Activated naive CD8-positive, alpha-beta T cell (primary cell): Measurements from ENCODE around the gene ITPRIPL2.

Source experiments
- H3K27ac Mint-ChIP-seq: one replicate; pipeline ENCODE4 v1.8.0; 2021; ENCODE audit warnings: mixed read lengths
- H3K27me3 Mint-ChIP-seq: one replicate; pipeline ENCODE4 v1.8.0; 2021; ENCODE audit warnings: mixed read lengths
- H3K36me3 Mint-ChIP-seq: one replicate; pipeline ENCODE4 v1.8.0; 2021; ENCODE audit warnings: mixed read lengths
- H3K4me1 Mint-ChIP-seq: one replicate; pipeline ENCODE4 v1.8.0; 2021; ENCODE audit warnings: low read depth, mixed read lengths
- H3K4me3 Mint-ChIP-seq: one replicate; pipeline ENCODE4 v1.8.0; 2021; ENCODE audit warnings: mild to moderate bottlenecking, mixed read lengths
- H3K9me3 Mint-ChIP-seq: one replicate; pipeline ENCODE4 v1.8.0; 2021; ENCODE audit warnings: low read depth, mixed read lengths

ITPRIPL2 gene

GRCh38 chr16:19105891-19106624, 7.7 kb upstream of the ITPRIPL2 start:
- Mint-ChIP-seq H3K36me3 (no peaks in the 10 kb centered on the region), H3K4me1 (no peaks in the 10 kb centered on the region), H3K9me3 (peaks cover 3% of the 10 kb centered on the region), H3K27ac (no peak overlapping the region), H3K27me3 (peaks cover 8% of the 10 kb centered on the region), H3K4me3 (no peak overlapping the region)

DNA sequence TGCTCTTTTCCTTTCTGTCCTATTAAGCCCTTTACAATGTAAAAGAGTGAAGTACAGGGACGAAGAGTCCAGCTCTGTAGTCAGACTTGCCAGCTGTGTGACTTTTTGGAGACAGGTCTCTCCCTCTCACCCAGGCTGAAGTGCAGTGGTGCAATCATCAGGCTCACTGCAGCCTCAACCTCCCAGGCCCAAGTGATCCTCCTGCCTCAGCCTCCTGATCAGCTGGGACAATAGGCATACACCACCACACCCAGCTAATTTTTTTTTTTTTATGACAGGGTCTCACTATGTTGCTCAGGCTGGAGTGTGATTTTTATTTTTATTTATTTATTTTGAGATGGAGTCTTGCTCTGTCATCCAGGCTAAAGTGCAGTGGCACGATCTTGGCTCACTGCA, 7.1 kb upstream of the ITPRIPL2 start:
- no peaks in the 10 kb centered on the region for H3K9me3 Mint-ChIP-seq
- H3K27me3 Mint-ChIP-seq: peaks cover 8% of the 10 kb centered on the region
- no peak overlapping the region for H3K27ac Mint-ChIP-seq
- H3K4me3 Mint-ChIP-seq: no peak overlapping the region
- no peaks in the 10 kb centered on the region for H3K36me3 Mint-ChIP-seq
- no peaks in the 10 kb centered on the region for H3K4me1 Mint-ChIP-seq

- Mint-ChIP-seq H3K27ac (no peak overlapping the region), H3K36me3 (no peaks in the 10 kb centered on the region), H3K4me3 (no peak overlapping the region), H3K4me1 (peaks cover 5% of the 10 kb centered on the region), H3K27me3 (peaks cover 20% of the 10 kb centered on the region), H3K9me3 (no peaks in the 10 kb centered on the region)
Measured at GRCh38 chr16:19108409-19109287, 5.1 kb upstream of the ITPRIPL2 start.

GRCh38 chr16:19109288-19109664, 4.5 kb upstream of the ITPRIPL2 start:
- H3K4me3 Mint-ChIP-seq: no peak overlapping the region
- no peaks in the 10 kb centered on the region for H3K36me3 Mint-ChIP-seq
- no peaks in the 10 kb centered on the region for H3K9me3 Mint-ChIP-seq
- H3K27ac Mint-ChIP-seq: no peak overlapping the region
- peaks cover 5% of the 10 kb centered on the region for H3K4me1 Mint-ChIP-seq
- H3K27me3 Mint-ChIP-seq: peaks cover 20% of the 10 kb centered on the region

- Mint-ChIP-seq H3K4me3 (no peak overlapping the region), H3K27me3 (peaks cover 23% of the 10 kb centered on the region), H3K36me3 (no peaks in the 10 kb centered on the region)
Measured at GRCh38 chr16:19110537-19111360, 3.0 kb upstream of the ITPRIPL2 start.

DNA sequence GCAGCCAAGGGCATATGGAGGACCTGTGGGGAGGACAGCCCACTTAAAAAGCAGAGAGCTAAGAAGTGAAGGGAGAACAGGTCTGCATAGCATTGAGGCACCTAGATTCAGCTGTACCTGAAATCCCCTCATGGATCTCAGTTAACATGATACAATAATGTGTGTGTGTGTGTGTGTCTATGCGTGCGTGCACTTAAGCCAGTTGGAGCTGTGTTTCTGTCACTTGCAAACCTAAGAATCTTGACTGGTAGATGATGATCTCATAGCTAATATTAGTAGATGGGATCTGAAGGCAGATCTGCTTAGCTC, 1.7 kb upstream of the ITPRIPL2 start:
- H3K4me3 Mint-ChIP-seq: no peak overlapping the region
- H3K4me1 Mint-ChIP-seq: peaks cover 5% of the 10 kb centered on the region
- no peaks in the 10 kb centered on the region for H3K36me3 Mint-ChIP-seq
- no peaks in the 10 kb centered on the region for H3K9me3 Mint-ChIP-seq
- peaks cover 22% of the 10 kb centered on the region for H3K27me3 Mint-ChIP-seq
- H3K27ac Mint-ChIP-seq: no peak overlapping the region

More at GRCh38 chr16:19110537-19111360, 3.0 kb upstream of the ITPRIPL2 start:
- Mint-ChIP-seq H3K9me3 (no peaks in the 10 kb centered on the region), H3K4me1 (peaks cover 5% of the 10 kb centered on the region), H3K27ac (no peak overlapping the region)

DNA sequence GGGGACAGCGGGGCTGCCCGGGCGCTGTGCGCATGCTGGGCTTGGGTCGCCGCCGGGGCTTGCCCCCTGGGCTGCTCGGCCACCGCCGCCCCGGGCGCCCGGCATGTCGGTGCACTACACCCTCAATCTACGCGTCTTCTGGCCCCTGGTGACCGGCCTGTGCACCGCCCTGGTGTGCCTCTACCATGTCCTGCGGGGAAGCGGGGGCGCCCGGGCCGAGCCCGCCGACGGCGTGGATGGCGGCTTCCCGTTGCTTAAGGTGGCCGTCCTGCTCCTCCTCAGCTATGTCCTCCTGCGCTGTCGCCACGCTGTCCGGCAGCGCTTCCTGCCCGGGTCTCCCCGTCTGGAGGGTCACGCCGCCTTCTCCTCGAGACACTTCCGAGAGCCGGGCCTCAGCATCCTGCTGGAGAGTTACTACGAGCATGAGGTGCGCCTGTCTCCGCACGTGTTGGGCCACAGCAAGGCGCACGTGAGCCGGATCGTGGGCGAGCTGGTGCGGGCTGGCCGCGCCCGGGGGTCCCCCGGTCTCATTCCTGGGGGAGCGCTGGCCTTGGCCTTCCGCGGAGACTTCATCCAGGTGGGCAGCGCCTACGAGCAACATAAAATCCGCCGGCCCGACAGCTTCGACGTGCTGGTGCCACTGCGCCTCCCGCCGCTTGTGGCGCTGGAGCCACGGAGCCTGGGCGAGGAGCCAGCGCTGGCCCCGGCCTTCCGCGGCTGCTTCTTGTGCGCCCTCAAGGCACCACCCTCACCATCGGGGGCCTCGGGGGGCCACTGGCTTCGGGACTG, 789 bp downstream of the ITPRIPL2 start:
- H3K4me3 Mint-ChIP-seq: no peak overlapping the region
- no peaks in the 10 kb centered on the region for H3K9me3 Mint-ChIP-seq
- H3K36me3 Mint-ChIP-seq: no peaks in the 10 kb centered on the region
- H3K4me1 Mint-ChIP-seq: peaks cover 20% of the 10 kb centered on the region
- H3K27ac Mint-ChIP-seq: no peak overlapping the region
- H3K27me3 Mint-ChIP-seq: peaks cover 20% of the 10 kb centered on the region

GRCh38 chr16:19115148-19116021, 1.6 kb downstream of the ITPRIPL2 start:
- H3K9me3 Mint-ChIP-seq: no peaks in the 10 kb centered on the region
- H3K4me1 Mint-ChIP-seq: peaks cover 26% of the 10 kb centered on the region
- peak overlapping the region; percentile 35 for H3K4me3 Mint-ChIP-seq
- no peak overlapping the region for H3K27ac Mint-ChIP-seq
- no peaks in the 10 kb centered on the region for H3K36me3 Mint-ChIP-seq
- peaks cover 19% of the 10 kb centered on the region for H3K27me3 Mint-ChIP-seq

GRCh38 chr16:19116711-19117449, 3.1 kb downstream of the ITPRIPL2 start:
- Mint-ChIP-seq H3K4me3 (peak overlapping the region; percentile 20), H3K4me1 (peaks cover 26% of the 10 kb centered on the region), H3K27me3 (peaks cover 18% of the 10 kb centered on the region), H3K27ac (peak overlapping the region; percentile 61), H3K9me3 (no peaks in the 10 kb centered on the region), H3K36me3 (no peaks in the 10 kb centered on the region)

- H3K9me3 Mint-ChIP-seq: no peaks in the 10 kb centered on the region
- peaks cover 7% of the 10 kb centered on the region for H3K27me3 Mint-ChIP-seq
- peak overlapping the region; percentile 67 for H3K4me3 Mint-ChIP-seq
- peaks cover 22% of the 10 kb centered on the region for H3K4me1 Mint-ChIP-seq
- peak overlapping the region; percentile 78 for H3K27ac Mint-ChIP-seq
- H3K36me3 Mint-ChIP-seq: no peaks in the 10 kb centered on the region
Measured at GRCh38 chr16:19118938-19119431, 5.2 kb downstream of the ITPRIPL2 start.

DNA sequence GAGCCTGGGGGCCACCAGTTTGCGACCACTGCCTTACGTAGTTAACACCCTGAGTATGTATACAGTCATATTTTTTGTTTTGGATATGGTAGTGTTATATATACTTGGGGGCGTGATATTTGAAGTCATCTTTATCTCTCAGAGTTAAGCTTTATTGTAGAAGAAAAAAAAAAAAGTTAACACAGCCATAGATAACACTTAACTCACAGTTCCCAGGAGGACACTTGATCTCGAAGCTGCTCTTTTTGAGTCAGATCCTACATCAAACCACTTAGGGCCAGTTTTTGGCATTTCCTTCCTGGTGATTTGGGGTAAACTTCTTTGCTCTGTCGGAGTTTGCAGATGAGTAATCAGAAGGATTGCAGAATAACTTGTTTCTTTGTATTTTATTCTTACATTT, 5.8 kb downstream of the ITPRIPL2 start:
- Mint-ChIP-seq H3K9me3 (no peaks in the 10 kb centered on the region), H3K4me1 (peaks cover 22% of the 10 kb centered on the region), H3K27ac (no peak overlapping the region), H3K4me3 (peak overlapping the region; percentile 20), H3K36me3 (no peaks in the 10 kb centered on the region), H3K27me3 (peaks cover 7% of the 10 kb centered on the region)

DNA sequence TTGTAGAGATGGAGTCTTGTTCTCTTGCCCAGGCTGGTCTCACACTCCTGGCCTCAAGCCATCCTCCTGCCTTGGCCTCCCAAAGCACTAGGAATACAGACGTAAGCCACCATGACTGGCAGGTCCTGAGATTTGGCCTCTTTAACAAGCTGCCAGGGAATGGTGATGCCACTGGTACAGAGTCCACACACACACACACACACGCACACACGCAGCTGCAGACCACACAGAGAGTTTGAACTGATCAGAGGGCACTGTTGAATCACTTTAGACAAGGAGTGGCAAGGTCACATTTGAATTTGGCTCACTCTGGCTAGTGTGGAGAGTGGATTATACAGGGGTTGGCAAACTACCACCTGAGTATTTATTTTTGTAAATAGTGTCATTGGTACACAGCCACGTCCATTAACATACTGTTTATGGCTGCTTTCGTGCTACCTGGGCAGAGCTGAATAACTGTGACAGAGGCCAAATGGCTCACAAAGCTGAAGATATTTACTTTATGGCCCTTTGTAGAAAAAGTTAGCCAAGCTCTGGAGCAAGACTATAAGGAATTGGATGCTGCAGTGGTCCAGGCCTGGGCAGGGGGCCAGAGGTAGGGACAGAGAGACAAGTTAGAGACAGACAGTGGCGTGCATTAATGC, 9.9 kb downstream of the ITPRIPL2 start:
- Mint-ChIP-seq H3K4me3 (no peak overlapping the region), H3K9me3 (no peaks in the 10 kb centered on the region), H3K36me3 (no peaks in the 10 kb centered on the region), H3K27me3 (peaks cover 2% of the 10 kb centered on the region), H3K27ac (no peak overlapping the region), H3K4me1 (peaks cover 13% of the 10 kb centered on the region)

DNA sequence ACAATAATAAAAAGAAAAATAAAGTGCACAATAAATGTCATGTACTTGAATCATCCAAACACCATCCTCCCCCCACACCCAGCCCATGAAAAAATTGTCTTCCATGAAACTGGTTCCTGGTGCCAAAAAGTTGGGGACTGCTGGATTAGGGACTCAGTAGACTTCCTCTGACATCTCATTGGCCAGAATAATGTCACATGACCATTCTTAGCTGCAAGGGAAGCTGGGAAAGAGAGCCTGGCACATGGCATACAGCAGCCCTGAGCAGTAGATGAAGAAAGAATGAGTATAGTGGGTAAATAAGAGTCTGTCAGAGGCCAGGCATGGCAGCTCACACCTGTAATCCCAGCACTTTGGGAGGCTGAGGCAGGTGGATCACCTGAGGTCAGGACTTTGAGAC, 12.5 kb downstream of the ITPRIPL2 start:
- peaks cover 2% of the 10 kb centered on the region for H3K27me3 Mint-ChIP-seq
- H3K4me1 Mint-ChIP-seq: peaks cover 12% of the 10 kb centered on the region
- H3K9me3 Mint-ChIP-seq: no peaks in the 10 kb centered on the region
- no peak overlapping the region for H3K27ac Mint-ChIP-seq
- no peaks in the 10 kb centered on the region for H3K36me3 Mint-ChIP-seq
- no peak overlapping the region for H3K4me3 Mint-ChIP-seq
